Uterus (tissue), 4 donors: Measurements from ENCODE around the gene NR2E3. TPM values are rescaled to one million over a fixed set of nuclear protein-coding genes. Genes with fewer than 3 reads are reported as not detected.

Source experiments
- DNase-seq, 2 donors: peaks; one replicate each; pipeline ENCODE4 v3.0.0-alpha.2; 2019 to 2020
- H3K27ac ChIP-seq, 2 donors: fragments of 200-600 bp; sonication (generic); 1 replicate in 1 of 2; 2 replicates in 1 of 2; pipeline ENCODE4 v1.5.1; 2016 to 2018
- H3K27me3 ChIP-seq, 2 donors: fragments of 200-600 bp; sonication (generic); one replicate each; pipeline ENCODE4 v1.5.1; 2018 to 2019; ENCODE audit warnings: control low read depth in 1 of 2
- H3K36me3 ChIP-seq, 2 donors: fragments of 200-600 bp; sonication (generic); one replicate each; pipeline ENCODE4 v1.5.1; 2019; ENCODE audit warnings: control low read depth in 1 of 2
- H3K4me1 ChIP-seq, 2 donors: fragments of 200-600 bp; sonication (generic); one replicate each; pipeline ENCODE4 v1.5.1; 2018 to 2019; ENCODE audit warnings: control low read depth in 1 of 2
- H3K4me3 ChIP-seq, 2 donors: fragments of 200-600 bp; sonication (generic); 1 replicate in 1 of 2; 2 replicates in 1 of 2; pipeline ENCODE4 v1.5.1; 2018 to 2019; ENCODE audit warnings: mild to moderate bottlenecking in 1 of 2
- H3K9me3 ChIP-seq, 2 donors: fragments of 200-600 bp; sonication (generic); one replicate each; pipeline ENCODE4 v1.5.1; 2019; ENCODE audit warnings: control low read depth in 1 of 2
- POLR2A ChIP-seq, 2 donors: fragments of 450-650 bp; IDR thresholded peaks; one replicate each; pipeline ENCODE4 v1.6.1; 2016; ENCODE audit warnings: antibody characterized with exemption in 2 of 2, mild to moderate bottlenecking in 1 of 2, moderate library complexity in 1 of 2
- intact Hi-C: fragments of 100-400 bp; cut with DNase I; formaldehyde crosslinking; loops from one replicate; pipeline ENCODE4 v1.15.1; 2023; ENCODE audit warnings: low total_unique reads
- total RNA-seq, 4 donors: library from RNA; depleted of rRNA in 3 of 4; stranded (reverse); fragments of >200 nt in 3 of 4; gene quantifications; one replicate each; pipeline versions ENCODE4 v1.1.0 to v1.2.4, GENCODE V29; 2014 to 2023
- TF ChIP-seq, protein P1 (sequence below), 4 experiments: fragments of 200-600 bp in 2 of 4; fragments of 450-650 bp in 2 of 4; sonication (generic) in 2 of 4; IDR thresholded peaks; one replicate each; pipeline ENCODE4 v1.5.1; 2016 to 2019; ENCODE audit warnings: antibody characterized with exemption in 4 of 4, mild to moderate bottlenecking in 2 of 4, moderate library complexity in 1 of 4
- donor health status: DM: yes; HTN: yes; CAD: no.

NR2E3 gene
- total RNA-seq, 4 donors from 2014 or later, result 0.41 TPM; not detected in 3

DNA sequence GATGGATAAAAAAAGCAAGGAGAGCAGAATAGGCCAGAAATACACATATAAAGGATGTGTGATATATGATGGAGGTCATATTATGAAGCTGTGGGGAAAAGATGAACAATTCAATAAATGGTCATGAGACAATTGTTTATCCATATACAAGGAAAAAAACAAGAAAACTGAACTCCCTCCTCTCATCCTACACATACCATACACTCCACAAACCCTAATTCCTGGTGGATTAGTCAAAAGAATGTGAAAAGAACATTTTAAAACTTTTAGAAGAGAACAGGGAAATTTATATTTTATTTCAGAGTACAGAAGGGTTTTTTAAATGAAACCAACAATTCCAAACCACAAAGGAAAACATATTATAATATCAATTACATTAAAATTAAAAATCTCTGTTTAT, 34.5 kb upstream of the NR2E3 start:
- no peak for DNase-seq
- Histone ChIP-seq H3K4me1 (no peaks in the 10 kb centered on the region), H3K27me3 (no peaks in the 10 kb centered on the region), H3K27ac (no peak overlapping the region), H3K4me3 (no peak overlapping the region), H3K9me3 (no peaks in the 10 kb centered on the region), H3K36me3 (no peaks in the 10 kb centered on the region)
- intact Hi-C loops, result no loop called here
- TF ChIP-seq, protein P1, sequence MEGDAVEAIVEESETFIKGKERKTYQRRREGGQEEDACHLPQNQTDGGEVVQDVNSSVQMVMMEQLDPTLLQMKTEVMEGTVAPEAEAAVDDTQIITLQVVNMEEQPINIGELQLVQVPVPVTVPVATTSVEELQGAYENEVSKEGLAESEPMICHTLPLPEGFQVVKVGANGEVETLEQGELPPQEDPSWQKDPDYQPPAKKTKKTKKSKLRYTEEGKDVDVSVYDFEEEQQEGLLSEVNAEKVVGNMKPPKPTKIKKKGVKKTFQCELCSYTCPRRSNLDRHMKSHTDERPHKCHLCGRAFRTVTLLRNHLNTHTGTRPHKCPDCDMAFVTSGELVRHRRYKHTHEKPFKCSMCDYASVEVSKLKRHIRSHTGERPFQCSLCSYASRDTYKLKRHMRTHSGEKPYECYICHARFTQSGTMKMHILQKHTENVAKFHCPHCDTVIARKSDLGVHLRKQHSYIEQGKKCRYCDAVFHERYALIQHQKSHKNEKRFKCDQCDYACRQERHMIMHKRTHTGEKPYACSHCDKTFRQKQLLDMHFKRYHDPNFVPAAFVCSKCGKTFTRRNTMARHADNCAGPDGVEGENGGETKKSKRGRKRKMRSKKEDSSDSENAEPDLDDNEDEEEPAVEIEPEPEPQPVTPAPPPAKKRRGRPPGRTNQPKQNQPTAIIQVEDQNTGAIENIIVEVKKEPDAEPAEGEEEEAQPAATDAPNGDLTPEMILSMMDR (IDR thresholded peaks at IDR 0.05), result no peak
- TF ChIP-seq POLR2A (IDR thresholded peaks at IDR 0.05), result no peak

DNA sequence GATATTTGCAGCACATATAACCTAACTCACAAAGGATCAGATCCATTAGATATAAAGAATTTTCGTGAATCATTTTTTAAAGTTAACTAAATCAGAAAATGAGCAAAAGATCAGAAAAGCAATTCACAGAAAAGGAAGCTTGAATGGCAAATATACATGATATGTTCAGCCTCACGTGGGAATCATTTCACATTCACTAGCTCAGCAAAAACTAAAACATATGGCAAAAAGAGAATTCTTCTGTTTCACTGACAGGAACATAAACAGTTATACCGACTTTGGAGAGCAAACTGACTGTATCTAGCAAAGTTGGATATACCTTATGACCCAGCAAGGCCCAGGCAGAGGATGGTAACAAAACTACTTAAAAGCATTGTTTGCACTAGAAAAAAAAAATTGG, 34.0 kb upstream of the NR2E3 start:
- no peak for DNase-seq
- H3K9me3 ChIP-seq, result no peaks in the 10 kb centered on the region
- H3K27ac ChIP-seq, result no peak overlapping the region
- intact Hi-C loops, result no loop called here
- no peak for TF ChIP-seq POLR2A (IDR thresholded peaks at IDR 0.05)
- TF ChIP-seq, protein P1 (IDR thresholded peaks at IDR 0.05), result no peak
- no peaks in the 10 kb centered on the region for H3K36me3 ChIP-seq
- H3K4me3 ChIP-seq, result no peak overlapping the region
- H3K4me1 ChIP-seq, result no peaks in the 10 kb centered on the region
- H3K27me3 ChIP-seq, result no peaks in the 10 kb centered on the region

DNA sequence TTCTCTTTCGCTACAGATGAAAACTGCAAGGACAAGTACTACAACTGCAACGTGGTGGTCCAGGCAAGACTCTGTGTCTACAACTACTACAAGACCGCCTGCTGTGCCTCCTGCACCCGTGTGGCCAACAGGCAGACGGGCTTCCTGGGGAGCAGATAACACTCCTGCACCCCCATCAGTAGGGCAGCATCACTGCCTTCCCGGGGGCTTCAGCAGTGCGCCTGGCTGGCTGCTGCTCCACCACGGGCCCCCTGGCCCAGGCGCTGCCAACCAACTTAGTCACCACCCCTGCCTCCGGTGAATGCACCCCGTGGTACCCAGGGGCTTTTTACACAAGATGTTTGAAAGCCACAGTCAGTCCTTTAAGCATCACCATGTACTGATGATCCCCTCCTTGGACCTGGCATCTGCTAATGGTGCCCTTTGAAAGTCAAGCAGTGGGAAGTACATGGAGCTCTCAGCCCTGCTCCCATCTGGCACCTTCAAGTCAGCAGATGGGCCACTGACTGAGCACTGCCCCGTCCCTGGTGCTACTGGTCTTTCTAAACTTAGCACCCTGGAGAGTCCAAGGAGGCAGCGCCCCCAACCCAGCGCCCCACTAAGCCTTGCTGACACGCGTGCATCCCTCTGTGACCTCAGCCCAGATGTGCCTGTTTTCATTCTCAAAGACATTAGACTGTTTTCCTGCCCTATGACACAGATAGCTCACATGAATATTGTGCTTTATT, 33.0 kb upstream of the NR2E3 start:
- intact Hi-C loops, result no loop called here
- no peaks in the 10 kb centered on the region for H3K4me1 ChIP-seq
- H3K9me3 ChIP-seq, result no peaks in the 10 kb centered on the region
- H3K4me3 ChIP-seq, result no peak overlapping the region
- TF ChIP-seq, protein P1 (IDR thresholded peaks at IDR 0.05), result no peak
- no peak for TF ChIP-seq POLR2A (IDR thresholded peaks at IDR 0.05)
- no peak for DNase-seq
- no peak overlapping the region for H3K27ac ChIP-seq
- H3K36me3 ChIP-seq, result no peaks in the 10 kb centered on the region
- H3K27me3 ChIP-seq, result no peaks in the 10 kb centered on the region

DNA sequence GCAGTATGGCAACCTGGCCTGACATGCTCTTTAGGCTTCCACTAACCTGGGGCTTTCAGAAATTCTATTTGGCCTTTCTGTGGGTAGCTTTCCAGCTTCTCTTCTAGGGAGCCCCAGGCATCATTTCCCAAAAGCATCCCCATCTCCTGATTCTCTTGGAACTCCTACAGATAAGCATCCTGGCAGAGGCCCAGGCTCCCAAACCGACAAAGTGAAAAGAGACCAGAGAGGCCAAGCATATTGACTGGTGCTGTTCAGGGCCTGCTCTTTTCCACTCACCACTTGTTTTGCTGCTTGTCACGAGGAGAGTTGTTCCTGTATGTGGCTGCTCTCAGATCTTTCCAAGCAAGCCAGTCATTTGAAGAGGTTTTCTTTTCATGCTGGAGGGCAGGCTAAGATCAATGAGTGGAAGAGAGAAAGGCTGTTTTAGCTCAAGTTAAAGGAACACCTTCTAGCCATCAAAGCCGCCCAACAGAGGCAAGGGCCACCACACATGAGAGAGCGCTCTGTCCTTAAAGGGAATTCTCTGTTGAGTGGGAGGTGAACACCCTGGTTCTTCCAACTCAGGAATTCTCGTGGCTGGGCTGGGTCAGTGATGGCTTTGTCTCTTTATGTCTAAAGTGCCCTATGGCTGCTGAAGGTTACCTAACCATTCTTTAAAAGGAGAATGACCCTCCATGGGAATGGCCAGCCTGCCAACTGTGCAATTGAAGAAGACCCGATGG, 31.1 kb upstream of the NR2E3 start:
- no peak for DNase-seq
- H3K27me3 ChIP-seq, result no peaks in the 10 kb centered on the region
- no peak overlapping the region for H3K4me3 ChIP-seq
- H3K4me1 ChIP-seq, result no peaks in the 10 kb centered on the region
- TF ChIP-seq, protein P1 (IDR thresholded peaks at IDR 0.05), result no peak
- no peak for TF ChIP-seq POLR2A (IDR thresholded peaks at IDR 0.05)
- H3K9me3 ChIP-seq, result no peaks in the 10 kb centered on the region
- intact Hi-C loops, result no loop called here
- H3K36me3 ChIP-seq, result no peaks in the 10 kb centered on the region
- no peak overlapping the region for H3K27ac ChIP-seq
